Liver (tissue), 9 donors: ENCODE data around the gene APOB. TPM values are rescaled to one million over a fixed set of nuclear protein-coding genes. Genes with fewer than 3 reads are reported as not detected.

Experiments
- DNase-seq: peaks from one replicate; pipeline ENCODE4 v3.0.0-alpha.2; 2017; ENCODE audit warnings: low spot score
- H3K27ac ChIP-seq, 2 donors: one replicate each; pipeline ENCODE4 v1.7.0; 2013; ENCODE audit warnings: inconsistent platforms in 2 of 2, low read length in 2 of 2, control low read depth in 1 of 2, low read depth in 1 of 2, mild to moderate bottlenecking in 1 of 2
- H3K27me3 ChIP-seq, 4 donors: one replicate each; pipeline versions ENCODE4 v1.6.1 to v1.7.0; 2013; ENCODE audit warnings: low read length in 3 of 4, inconsistent platforms in 1 of 4, mild to moderate bottlenecking in 1 of 4, moderate library complexity in 1 of 4; ENCODE audit not compliant: control insufficient read depth in 4 of 4, insufficient read depth in 4 of 4
- H3K36me3 ChIP-seq, 4 donors: one replicate each; pipeline versions ENCODE4 v1.6.1 to v1.7.0; 2013; ENCODE audit warnings: low read length in 3 of 4, mild to moderate bottlenecking in 3 of 4, low read depth in 1 of 4, moderate library complexity in 1 of 4; ENCODE audit not compliant: control insufficient read depth in 4 of 4, insufficient read depth in 3 of 4
- H3K4me1 ChIP-seq, 4 donors: one replicate each; pipeline versions ENCODE4 v1.6.1 to v1.7.0; 2013; ENCODE audit warnings: low read length in 3 of 4, mild to moderate bottlenecking in 3 of 4, moderate library complexity in 1 of 4; ENCODE audit not compliant: control insufficient read depth in 4 of 4, insufficient read depth in 4 of 4
- H3K4me3 ChIP-seq, 3 donors: one replicate each; pipeline versions ENCODE4 v1.6.1 to v1.7.0; 2013; ENCODE audit warnings: low read length in 3 of 3, control low read depth in 1 of 3, low read depth in 1 of 3, mild to moderate bottlenecking in 1 of 3
- H3K9ac ChIP-seq, 2 donors: one replicate each; pipeline ENCODE4 v1.7.0; 2013; ENCODE audit warnings: low read length in 2 of 2, mild to moderate bottlenecking in 2 of 2, moderate library complexity in 2 of 2, control low read depth in 1 of 2, low read depth in 1 of 2
- H3K9me3 ChIP-seq, 4 donors: one replicate each; pipeline versions ENCODE4 v1.6.1 to v1.7.0; 2013; ENCODE audit warnings: low read length in 3 of 4; ENCODE audit not compliant: control insufficient read depth in 4 of 4
- ATF3 ChIP-seq: IDR thresholded peaks from 2 replicates; pipeline ENCODE4 v1.6.1; 2016; ENCODE audit warnings: antibody characterized with exemption
- CTCF ChIP-seq: fragments of 150-350 bp; IDR thresholded peaks from 2 replicates; pipeline ENCODE4 v1.5.1; 2017; ENCODE audit warnings: improper control_type of control experiment, low read depth, low read length; ENCODE audit not compliant: missing input control
- EGR1 ChIP-seq, 2 donors: IDR thresholded peaks; 2 replicates each; pipeline ENCODE4 v1.6.1; 2016 to 2018; ENCODE audit warnings: antibody characterized with exemption in 2 of 2, low read depth in 2 of 2
- FOXA1 ChIP-seq: IDR thresholded peaks from 2 replicates; pipeline ENCODE4 v1.6.1; 2016; ENCODE audit warnings: antibody characterized with exemption
- GABPA ChIP-seq, 2 donors: IDR thresholded peaks in 1 of 2; conservative IDR thresholded peaks in 1 of 2; 2 replicates each; pipeline ENCODE4 v1.6.1; 2016; ENCODE audit warnings: antibody characterized with exemption in 2 of 2, mild to moderate bottlenecking in 1 of 2, moderate library complexity in 1 of 2
- HNF4A ChIP-seq, 2 donors: conservative IDR thresholded peaks; 2 replicates each; pipeline ENCODE4 v1.6.1; 2016; ENCODE audit warnings: antibody characterized with exemption in 2 of 2, mild to moderate bottlenecking in 2 of 2
- JUND ChIP-seq, 2 donors: IDR thresholded peaks; 2 replicates each; pipeline ENCODE4 v1.6.1; 2016; ENCODE audit warnings: antibody characterized with exemption in 2 of 2
- NR2F2 ChIP-seq: IDR thresholded peaks from 2 replicates; pipeline ENCODE4 v1.6.1; 2016; ENCODE audit warnings: antibody characterized with exemption
- RAD21 ChIP-seq, 2 donors: IDR thresholded peaks; 2 replicates each; pipeline ENCODE4 v1.6.1; 2016; ENCODE audit warnings: antibody characterized with exemption in 2 of 2, mild to moderate bottlenecking in 2 of 2
- YY1 ChIP-seq: IDR thresholded peaks from 2 replicates; pipeline ENCODE4 v1.6.1; 2016; ENCODE audit warnings: antibody characterized with exemption, mild to moderate bottlenecking
- ZBTB33 ChIP-seq: IDR thresholded peaks from 2 replicates; pipeline ENCODE4 v1.6.1; 2016; ENCODE audit warnings: antibody characterized with exemption
- WGBS: extraction: QIAGEN DNeasy Blood & Tissue Kit; methylation state at CpG from one replicate; pipeline ENCODE4 v1.1.7; 2013; 5-methylcytosine and 5-hydroxymethylcytosine counted together
- polyA plus RNA-seq, 2 donors: library from polyadenylated mRNA; stranded (reverse) in 1 of 2; unstranded in 1 of 2; fragments of 200-250 nt in 1 of 2; fragments of >200 nt in 1 of 2; fragmentation: Nextera tagmentation in 1 of 2; extraction: Ambion mirVana in 1 of 2; gene quantifications; one replicate each; pipeline versions ENCODE4 v1.2.1 to v1.2.3, GENCODE V29; 2013 to 2015
- total RNA-seq, 2 donors: library from RNA; depleted of rRNA; stranded (reverse); fragments of >200 nt; gene quantifications; one replicate each; pipeline ENCODE4 v1.2.3, GENCODE V29; 2014
- donor health status: healthy.
- donor health status: healthy.
- donor health status: healthy.
- donor health status: healthy.
- donor health status: healthy.

APOB gene
- total and polyA plus RNA-seq, 4 donors = 431 to 2,949 (median 1,463) TPM

GRCh38 chr2:21007129-21008013, 36.5 kb downstream of the APOB start:
- no peaks in the 10 kb centered on the region for H3K9me3 ChIP-seq
- no peaks in the 10 kb centered on the region for H3K4me1 ChIP-seq
- 84% methylated on average over 8 of the region's 8 CpGs for WGBS
- H3K36me3 ChIP-seq = peaks cover 18 to 87% (median 79%) of the 10 kb centered on the region in 4 donors
- no peak for DNase-seq
- no peaks in the 10 kb centered on the region for H3K27me3 ChIP-seq
- no peak overlapping the region for H3K9ac ChIP-seq
- H3K27ac ChIP-seq = no peak overlapping the region
- no peak for TF ChIP-seq FOXA1
- peak; percentile 32 for TF ChIP-seq ZBTB33
- TF ChIP-seq YY1 = no peak
- TF ChIP-seq ATF3 = no peak
- TF ChIP-seq JUND (IDR thresholded peaks at IDR 0.05) = peak in 1 of 2 donors; percentile 9
- H3K4me3 ChIP-seq = no peak overlapping the region

- Histone ChIP-seq H3K4me3 (no peak overlapping the region), H3K27ac (no peak overlapping the region), H3K27me3 (no peaks in the 10 kb centered on the region), H3K9me3 (no peaks in the 10 kb centered on the region), H3K4me1 (no peaks in the 10 kb centered on the region), H3K9ac (no peak overlapping the region), H3K36me3 (peaks cover 14 to 84% (median 77%) of the 10 kb centered on the region in 4 donors)
- DNase-seq = no peak
- peak; percentile 63 for TF ChIP-seq ATF3
- no peak for TF ChIP-seq RAD21 (IDR thresholded peaks at IDR 0.05)
- TF ChIP-seq NR2F2 = peak; percentile 9
- TF ChIP-seq CTCF = no peak
- peak in 1 of 2 donors; percentile 3 for TF ChIP-seq JUND (IDR thresholded peaks at IDR 0.05)
- TF ChIP-seq GABPA (IDR thresholded peaks at IDR 0.05 in 1 of 2, conservative IDR thresholded peaks at IDR 0.05 in 1 of 2) = no peak
- no peak for TF ChIP-seq YY1
- no peak for TF ChIP-seq HNF4A (conservative IDR thresholded peaks at IDR 0.05)
- peak in 1 of 2 donors; percentile 12 for TF ChIP-seq EGR1 (IDR thresholded peaks at IDR 0.05; ENCODE audit: low read depth in 2 of 2)
- 87% methylated on average over 6 of the region's 6 CpGs for WGBS
Observed at GRCh38 chr2:21006423-21007128, 37.3 kb downstream of the APOB start.
